ENCODE measurements around the gene DUSP5.
"Not testable (repeated sequence)": the region's sequence is repeated elsewhere in the genome, so short reads cannot be mapped to it uniquely, and the experiment has no call there.

The DUSP5 gene, protein sequence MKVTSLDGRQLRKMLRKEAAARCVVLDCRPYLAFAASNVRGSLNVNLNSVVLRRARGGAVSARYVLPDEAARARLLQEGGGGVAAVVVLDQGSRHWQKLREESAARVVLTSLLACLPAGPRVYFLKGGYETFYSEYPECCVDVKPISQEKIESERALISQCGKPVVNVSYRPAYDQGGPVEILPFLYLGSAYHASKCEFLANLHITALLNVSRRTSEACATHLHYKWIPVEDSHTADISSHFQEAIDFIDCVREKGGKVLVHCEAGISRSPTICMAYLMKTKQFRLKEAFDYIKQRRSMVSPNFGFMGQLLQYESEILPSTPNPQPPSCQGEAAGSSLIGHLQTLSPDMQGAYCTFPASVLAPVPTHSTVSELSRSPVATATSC
- total RNA-seq = 16.5 to 622 (median 52.6) reads per million in 17 experiments

DNA sequence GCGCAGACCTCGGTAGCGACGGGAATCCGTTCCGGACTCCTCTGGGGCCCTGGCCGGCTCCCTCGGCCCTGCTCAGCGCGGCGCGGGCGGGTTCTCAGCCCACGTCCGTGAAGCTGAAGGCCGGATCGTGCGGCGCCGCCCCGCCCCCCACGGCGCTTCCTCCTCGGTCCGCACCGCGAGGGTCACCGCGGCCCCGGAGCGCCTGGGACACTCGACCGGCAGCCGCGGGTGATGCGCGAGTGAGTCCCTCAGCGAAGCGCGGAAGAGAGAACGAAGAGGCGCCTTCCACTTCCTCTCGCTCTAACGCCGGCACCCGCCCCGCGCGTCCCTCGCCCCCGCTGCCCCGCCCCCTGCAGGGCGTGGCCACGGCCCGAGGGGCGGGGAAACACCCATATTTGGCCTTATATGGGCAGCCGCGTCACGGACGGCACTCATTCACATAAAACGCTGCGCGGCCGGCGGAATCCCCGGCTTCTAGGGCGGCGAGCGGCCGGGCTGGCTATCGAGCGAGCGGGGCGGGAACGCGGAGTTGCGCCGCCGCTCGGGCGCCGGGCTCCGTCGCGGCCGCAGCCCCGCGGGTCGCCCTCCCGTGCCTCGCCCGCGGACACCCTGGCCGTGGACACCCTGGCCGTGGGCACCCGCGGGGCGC is at the start of gene DUSP5:
DUSP5 (plus strand) TSS at position 470 of the 649 bp plus-strand sequence. CDS start 215 bp downstream, outside the sequence.
- DNase-seq = peak; percentile 98 to 99 (median 99)

DNA sequence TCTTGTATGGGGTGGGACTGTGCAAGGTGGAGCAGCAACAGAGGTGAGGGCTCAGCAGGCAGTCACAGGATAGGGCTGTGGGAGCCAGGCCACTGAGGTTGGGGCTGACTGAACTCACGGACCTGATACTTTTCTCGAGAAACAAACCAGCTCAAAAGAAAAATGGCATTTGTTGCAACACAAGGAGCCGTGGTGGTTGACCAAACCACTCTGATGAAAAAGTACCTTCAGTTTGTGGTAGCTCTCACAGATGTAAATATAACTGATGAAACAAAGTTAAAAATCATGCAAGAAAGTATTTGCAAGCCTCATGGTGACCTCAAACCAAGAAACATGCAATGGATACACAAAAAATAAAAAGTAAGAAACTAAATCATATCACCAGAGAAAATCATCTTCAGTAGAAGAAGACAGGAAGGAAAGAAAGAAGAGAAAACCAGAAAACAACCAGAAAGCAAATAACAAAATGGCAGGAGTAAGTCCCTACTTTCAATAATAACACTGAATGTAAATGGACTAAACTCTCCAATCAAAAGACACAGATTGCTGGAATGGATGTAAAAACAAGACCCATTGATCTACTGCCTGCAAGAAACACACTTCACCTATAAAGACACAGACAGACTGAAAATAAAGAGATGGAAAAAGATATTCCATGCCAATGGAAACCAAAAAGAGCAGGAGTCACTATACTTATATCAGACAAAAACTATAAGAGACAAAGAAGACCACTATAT is 48.9 kb upstream of the DUSP5 start:
- DNase-seq = no peak

DNA sequence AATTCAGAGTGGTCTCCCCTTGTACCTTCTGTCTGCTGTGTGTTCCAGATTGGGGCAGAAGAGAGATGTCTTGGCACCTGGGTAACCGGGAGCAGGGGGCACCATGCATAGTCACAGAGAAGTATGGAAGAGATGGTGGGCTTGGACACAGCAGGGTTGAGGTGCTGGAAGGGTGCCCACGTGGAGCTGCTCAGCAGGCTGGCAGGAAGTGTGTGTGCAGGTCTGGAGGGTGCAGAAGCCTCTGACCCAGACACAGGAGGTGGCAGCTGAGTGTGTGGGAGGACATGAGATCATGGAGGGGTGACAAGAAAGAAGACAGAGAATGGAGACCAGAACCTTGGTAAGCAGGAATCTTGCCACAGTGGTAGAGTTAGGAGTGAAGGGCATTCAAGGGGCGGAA is 42.3 kb upstream of the DUSP5 start:
- peak; percentile 42 to 75 (median 70) for DNase-seq

DNA sequence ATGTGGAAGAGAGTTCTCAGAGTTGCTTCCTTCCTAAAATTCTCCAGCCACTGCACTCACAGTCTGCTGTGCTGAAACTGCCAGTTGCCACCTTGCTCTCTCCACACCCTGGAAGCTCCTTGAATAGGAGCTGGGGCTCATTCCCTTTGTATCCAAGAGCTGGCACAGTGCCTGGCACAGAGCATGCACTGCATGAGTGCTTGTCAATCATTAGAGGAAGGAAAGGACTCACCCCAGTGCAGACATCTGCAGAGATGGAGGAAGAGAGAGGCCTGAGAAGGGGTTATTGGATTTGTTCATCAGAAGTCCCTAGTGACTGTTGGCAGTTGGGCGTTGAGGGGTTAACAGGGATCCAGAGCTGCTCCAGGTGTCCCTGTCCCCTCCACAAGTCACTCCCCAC is 41.7 kb upstream of the DUSP5 start:
- DNase-seq = peak; percentile 17 to 45 (median 37)

DNA sequence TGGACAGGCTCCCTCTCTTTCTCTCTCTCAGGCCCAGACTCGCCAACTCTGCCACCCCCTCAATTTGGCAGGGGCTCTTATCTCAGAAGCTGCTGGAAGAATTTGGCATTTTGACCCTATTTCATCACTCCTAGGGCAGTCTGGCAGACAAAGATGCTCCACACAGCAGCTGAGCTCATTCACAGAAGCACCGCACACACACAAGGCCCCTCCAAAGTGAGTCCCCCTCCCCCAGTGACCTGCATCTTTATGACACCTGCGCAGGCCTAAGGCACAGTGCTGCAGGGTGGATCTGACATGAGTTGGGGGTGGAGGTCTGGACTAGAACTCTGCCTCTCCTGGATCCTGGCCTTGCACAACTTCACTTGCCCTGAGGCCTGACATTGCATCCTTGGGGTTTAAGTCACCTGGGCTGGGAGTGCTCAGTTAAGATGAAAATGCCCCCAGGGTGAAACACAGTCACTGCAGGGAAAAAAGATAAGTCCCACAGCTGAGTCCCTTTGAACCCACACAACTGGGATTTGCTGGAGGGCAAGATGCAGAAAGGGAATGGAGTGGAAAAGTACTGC is 41.1 kb upstream of the DUSP5 start:
- peak in 1 of 4 experiments; percentile 17 for DNase-seq

DNA sequence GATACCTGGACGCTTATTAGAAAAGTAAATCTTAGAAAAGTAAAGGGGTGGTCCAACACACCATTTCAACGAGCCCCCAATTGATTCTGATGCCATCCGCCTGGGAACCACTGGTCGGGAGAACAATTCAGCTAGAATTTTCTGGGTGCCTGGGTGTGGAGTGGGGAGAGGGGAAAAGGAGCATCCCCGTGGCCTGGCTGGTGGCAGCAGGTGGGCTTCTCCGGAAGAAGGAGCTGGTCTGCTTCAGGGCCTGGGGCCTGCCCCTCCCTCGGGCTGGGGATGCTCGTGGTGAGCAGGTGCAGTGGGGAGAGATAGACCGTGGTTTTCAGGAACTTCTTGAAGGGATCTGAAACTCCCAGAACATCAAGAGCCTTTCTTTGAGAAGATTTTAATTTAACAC is 39.9 kb upstream of the DUSP5 start:
- DNase-seq = no peak

DNA sequence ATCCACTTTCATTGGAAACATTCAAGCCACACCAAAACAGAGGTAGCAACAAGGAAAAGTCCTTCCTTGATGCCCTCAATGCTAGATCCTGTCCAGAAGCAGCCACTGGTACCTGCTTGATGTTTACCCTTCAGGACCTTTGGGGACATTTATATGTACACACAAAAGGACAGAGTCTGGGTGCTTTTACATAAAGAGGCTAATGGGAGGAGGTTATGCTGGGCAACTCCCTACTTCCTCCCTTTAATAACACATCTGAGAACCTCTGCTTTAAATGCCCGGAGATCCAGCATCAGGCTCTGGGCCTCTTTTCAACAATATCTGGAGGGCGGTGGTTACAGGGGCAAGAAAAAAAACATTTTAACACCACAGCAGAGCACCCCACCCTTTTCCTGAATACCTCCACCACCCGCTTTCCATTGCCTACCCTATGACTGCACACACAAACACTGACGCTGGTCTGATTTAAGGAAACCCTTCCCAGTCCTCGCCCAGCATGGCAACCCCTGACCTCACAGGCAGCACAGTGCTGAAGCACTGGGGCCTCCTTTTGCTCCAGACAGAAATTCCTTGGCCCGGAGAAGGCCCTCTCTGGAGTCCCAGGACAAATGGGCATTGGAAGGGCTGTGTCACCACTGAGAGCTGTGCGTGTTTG is 39.3 kb upstream of the DUSP5 start:
- DNase-seq = peak in 1 of 4 experiments; percentile 24

DNA sequence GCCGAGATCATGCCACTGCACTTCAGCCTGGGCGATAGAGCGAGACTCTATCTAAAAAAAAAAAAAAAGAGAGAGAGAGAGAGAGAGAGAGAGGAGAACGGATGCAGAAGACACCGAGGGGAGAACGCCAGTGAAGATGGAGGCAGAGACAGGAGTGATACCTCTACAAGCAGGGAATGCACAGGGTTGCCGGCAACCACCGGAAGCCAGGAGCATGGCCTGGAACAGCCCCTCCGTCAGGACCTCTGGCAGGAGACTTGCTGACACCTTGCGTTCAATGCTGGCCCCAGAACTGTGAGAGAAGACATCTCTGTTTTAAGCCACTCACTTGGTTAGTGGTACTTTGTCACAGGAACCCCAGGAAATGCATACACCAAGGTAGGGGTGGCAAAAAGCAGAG is 38.1 kb upstream of the DUSP5 start:
- DNase-seq = no peak

DNA sequence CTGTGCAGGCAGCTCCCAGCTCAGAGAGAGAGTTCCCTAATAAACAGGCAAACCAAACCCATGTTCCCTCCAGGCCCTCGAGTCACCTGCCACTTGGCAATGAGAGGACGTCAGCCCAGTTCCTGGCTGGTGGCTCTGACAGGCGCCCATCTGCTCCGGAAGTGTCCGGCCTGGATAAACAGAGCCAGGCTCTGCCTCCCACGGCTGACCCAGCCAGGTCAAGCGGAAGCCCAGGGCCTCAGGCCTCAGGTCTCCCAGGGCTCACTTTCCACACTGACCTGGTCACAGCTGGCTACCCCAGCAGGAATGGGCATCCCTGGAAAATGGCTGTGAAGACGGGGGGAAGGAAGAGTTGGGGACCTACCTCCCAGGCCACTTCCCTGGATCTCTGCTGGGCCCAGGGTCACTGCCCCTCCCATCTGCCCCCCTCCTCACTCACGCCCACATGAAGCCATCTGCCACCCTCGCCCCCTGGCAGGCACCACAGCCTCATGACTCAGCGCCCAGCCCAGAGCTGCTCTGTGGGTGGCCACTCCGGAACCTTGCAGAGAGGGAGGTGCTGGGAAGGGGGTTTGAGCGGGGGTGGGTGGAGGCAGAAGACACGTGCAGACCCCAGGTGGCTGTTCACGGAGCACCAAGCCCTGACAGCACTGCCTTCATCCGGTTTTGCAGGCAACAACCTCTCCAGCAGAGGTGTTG is 37.4 kb upstream of the DUSP5 start:
- peak; percentile 51 to 77 (median 74) for DNase-seq

DNA sequence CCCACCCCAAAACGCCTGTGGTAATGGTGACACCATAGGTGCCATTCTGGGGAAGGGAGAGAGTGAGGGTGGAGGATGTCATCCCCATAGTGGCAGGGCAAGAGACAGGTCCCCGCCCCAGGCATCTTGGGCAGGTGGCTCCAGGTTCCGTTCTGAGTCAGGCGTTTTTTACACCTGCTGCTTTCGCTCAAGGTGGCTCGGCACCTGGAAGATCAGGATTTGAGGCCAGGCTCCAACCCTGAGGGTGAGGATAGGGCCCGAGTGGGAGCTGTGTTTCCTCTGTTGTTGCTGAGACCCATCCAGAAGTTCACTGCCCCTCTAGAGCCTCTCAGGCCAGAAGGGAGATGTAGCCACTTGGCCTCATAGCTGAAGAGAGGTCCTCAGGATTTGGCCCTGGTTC is 36.6 kb upstream of the DUSP5 start:
- DNase-seq = no peak

DNA sequence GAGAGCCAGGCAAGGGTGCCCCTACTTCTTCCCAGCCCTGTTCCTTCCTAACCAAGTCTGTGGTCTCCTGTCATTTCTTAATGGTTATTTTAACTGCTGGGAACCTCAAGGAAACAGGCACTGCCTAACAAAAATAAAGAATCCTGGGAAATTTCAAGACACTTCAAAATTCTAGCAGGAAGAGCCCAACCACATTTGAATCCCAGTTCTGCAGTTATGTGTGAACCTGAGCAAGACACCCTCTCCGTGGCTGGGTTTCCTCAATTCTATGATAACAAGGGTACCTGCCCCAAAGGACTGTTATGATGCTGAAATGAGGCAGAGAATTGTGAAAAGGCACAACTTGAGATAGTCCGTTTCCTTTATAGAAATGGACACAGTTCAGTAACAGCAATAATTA is 36.2 kb upstream of the DUSP5 start:
- no peak for DNase-seq

DNA sequence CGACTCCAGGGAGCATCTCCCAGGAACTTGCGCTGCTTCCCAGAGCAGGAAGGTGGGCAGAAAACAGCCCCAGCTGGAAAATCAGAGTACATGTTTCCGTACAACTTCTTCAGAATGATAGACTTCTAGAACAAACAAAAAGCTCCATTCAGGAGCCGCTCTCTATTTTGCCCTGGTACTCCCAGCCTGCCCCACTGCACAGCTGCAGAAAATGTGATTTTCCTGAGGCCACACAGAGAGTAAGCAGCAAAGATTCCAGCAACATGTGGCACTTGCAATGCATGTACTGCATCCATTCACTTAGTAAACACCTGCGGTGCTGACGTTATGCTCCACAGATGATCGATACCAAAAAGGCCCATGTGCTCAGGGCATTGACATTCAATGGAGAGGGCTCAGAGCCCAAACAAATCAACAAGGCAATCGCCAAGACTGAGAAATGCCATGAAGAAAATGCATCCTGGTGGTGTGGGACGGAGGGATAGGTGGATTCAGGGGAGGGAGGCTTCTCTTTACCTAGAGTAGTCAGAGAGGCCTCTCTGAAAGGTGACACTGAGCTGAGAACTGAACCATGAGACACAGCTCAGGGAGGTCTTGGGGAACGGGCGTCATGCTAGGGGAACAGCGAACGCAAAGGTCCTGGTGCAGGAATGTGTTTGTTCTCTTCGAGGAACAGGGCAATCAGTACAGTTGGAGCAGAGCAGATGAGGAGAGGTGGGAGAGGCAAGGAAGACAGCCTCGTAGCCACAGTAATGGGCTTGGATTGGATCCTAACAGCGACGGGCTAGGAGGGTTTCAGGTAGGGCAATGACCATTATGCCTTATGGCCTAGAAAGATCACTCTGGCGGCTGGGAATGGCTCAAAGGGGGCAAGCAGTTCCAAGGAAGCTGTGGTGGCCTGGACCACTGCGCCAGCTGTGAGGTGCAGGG is 35.3 kb upstream of the DUSP5 start:
- no peak for DNase-seq

DNA sequence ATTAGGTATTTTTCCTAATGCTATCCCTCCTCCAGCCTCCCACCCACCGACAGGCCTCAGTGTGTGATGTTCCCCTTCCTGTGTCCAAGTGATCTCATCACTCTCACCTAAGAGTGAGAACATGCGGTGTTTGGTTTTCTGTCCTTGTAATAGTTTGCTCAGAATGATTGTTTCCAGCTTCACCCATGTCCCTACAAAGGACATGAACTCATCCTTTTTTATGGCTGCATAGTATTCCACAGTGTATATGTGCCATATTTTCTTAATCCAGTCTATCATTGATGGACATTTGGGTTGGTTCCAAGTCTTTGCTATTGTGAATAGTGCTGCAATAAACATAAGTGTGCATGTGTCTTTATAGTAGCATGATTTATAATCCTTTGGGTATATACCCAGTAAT is 29.4 kb upstream of the DUSP5 start:
- DNase-seq = not testable (repeated sequence)

DNA sequence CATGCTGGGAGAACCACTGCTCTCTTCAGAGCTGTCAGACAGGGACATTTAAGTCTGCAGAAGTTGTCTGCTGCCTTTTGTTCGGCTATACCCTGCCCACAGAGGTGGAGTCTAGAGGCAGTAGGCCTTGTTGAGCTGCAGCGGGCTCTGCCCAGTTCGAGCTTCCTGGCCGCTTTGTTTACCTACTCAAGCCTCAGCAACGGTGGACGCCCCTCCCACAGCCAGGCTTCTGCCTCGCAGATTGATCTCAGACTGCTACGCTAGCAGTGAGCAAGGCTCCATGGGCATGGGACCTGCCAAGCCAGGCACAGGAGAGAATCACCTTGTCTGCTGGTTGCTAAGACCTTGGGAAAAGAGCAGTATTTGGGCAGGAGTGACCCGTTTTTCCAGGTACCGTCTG is 27.2 kb upstream of the DUSP5 start:
- DNase-seq = not testable (repeated sequence)

DNA sequence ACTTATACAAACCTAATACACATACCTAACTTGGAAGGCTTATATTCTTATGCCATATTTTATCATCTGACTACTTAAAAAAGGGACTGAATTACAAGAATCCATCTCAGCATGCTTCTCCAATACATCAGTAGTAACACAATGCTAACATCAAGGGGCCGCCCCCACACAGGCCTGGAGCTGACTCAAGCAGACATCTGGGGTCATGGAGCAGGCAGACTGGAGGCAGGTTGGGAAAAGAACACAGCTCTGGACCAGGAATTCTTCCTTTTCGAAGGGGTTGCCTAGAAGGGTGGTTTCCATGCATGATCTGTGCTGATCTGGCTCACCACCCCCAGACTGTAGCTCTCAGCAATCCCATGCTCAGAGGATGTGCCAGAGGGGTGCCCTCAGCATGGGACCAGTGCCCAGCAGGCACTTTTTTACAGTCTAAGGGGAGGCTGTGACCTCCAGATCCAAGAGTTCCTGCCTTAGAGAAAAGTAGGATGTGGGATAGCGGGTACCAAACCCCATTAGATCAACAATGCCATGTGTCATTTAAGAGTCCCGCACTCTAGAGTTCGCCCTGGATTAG is 26.1 kb upstream of the DUSP5 start:
- peak; percentile 33 to 64 (median 46) for DNase-seq

DNA sequence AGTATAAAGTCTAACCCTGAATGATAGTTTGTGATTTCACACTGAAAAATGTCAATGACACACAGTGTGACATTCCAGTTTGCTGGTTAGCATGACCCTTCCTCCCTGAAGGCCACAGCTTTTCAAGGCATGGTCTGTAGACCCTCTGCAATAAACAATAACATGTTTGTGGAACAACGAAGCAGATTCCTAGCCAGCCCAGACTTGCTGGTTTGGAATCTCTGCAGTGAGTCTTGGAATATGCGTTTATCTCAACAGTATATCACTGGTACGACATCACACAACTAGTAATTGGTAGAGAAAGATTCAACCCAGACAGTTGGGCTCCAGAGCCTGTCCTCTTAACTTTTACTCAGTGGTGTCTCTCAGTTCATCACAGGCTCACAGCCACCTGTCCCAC is 23.7 kb upstream of the DUSP5 start:
- no peak for DNase-seq

DNA sequence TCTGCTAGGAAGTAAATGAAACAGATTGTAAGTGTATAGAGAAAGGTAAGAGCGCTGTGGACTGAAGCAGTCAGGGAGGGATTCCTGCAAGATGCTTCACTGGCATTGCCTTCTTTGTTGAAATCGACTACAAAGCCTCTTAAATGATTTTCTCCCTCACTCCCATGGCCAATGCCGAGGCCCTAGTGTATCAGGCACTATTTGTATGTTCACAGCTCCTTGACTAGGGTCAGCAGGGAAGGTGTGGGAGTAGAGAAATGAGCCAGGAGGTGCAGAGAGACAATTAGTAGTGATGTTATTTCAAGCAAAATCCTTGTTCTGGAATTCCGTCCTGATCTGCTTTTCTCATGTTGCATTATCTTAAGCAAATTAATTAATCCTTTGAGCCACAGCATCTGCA is 22.9 kb upstream of the DUSP5 start:
- DNase-seq = no peak

DNA sequence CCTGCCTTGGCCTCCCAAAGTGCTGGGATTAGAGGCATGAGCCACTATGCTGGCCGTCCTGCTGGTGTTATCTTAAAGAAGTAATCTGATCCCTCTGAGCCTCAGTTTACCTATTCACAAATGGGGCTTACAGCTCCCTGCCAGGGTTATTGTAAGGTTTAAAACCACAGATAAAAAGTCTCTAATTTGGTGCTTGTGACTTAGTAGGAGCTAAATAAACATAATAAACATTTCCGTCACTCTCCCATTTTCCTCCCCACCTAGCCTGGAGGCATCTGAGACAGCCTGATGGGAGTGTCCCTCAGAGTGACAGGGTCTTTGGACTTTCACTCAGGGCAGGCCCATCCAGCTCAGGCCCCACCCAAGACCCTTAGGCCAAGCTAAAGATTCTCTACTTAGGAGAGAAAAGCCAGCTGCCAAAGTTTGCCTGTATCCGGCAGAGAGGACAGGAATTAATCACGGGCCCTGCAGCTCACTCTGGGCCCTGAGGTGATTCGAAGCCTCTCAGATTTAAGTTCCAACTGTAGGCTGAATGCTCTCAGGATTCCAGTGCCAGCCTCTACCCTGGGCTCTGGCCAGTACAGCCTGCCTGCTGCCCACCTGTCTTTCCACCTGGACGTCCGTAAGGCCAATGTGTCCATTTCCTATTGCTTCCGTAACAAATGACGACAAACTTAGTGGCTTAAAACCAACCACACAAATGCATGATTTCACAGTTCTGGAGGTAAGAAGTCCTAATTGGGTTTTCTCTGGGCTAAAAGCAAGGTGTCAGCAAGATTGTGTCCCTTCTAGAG is 21.8 kb upstream of the DUSP5 start:
- no peak for DNase-seq

DNA sequence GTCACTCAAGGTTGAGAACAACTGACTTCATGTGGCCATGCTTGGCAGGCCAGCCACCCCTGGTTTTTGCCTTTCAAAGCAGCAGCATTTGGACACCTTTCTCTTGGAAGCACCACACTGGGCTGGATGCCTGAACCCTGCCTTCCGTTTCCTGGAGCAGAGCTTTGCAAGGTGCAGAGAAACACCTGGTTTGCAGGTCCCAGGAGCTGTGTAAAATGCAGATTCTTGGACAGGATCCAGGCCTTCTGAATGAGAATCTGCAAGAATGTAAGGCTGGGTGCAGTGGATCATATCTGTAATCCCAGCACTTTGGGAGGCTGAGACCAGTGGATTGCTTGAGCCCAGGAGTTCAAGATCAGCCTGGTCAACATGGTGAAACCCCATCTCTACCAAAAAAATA is 18.0 kb upstream of the DUSP5 start:
- no peak for DNase-seq
